Ishikawa (cell line): Measurements from ENCODE around the gene GPR12.

Source experiments
- CEBPB ChIP-seq: IDR thresholded peaks from 2 replicates; pipeline ENCODE4 v1.6.1; 2012
- CREB1 ChIP-seq: IDR thresholded peaks from 2 replicates; pipeline ENCODE4 v1.6.1; 2012; ENCODE audit warnings: low read depth
- EGR1 ChIP-seq: IDR thresholded peaks from 2 replicates; pipeline ENCODE4 v1.6.1; 2012
- EP300 ChIP-seq: IDR thresholded peaks from 2 replicates; pipeline ENCODE4 v1.6.1; 2012; ENCODE audit warnings: borderline replicate concordance
- FOXM1 ChIP-seq: IDR thresholded peaks from 2 replicates; pipeline ENCODE4 v1.6.1; 2012; ENCODE audit warnings: low read depth, borderline replicate concordance
- NFIC ChIP-seq: IDR thresholded peaks from 2 replicates; pipeline ENCODE4 v1.6.1; 2012
- RAD21 ChIP-seq: IDR thresholded peaks from 2 replicates; pipeline ENCODE4 v1.6.1; 2012; ENCODE audit warnings: low read depth
- TAF1 ChIP-seq: IDR thresholded peaks from 2 replicates; pipeline ENCODE4 v1.6.1; 2012; ENCODE audit warnings: low read depth, mild to moderate bottlenecking
- TCF12 ChIP-seq: IDR thresholded peaks from 2 replicates; pipeline ENCODE4 v1.6.1; 2012; ENCODE audit warnings: low read depth
- TEAD4 ChIP-seq: IDR thresholded peaks from 2 replicates; pipeline ENCODE4 v1.6.1; 2012
- YY1 ChIP-seq: IDR thresholded peaks from 2 replicates; pipeline ENCODE4 v1.6.1; 2012; ENCODE audit warnings: low read depth
- ZBTB7A ChIP-seq: IDR thresholded peaks from 2 replicates; pipeline ENCODE4 v1.6.1; 2012; ENCODE audit warnings: low read depth
- TF ChIP-seq, protein P1 (sequence below): IDR thresholded peaks from 2 replicates; pipeline ENCODE4 v1.6.1; 2012
- TF ChIP-seq, protein P2 (sequence below): IDR thresholded peaks from 2 replicates; pipeline ENCODE4 v1.6.1; 2012; ENCODE audit warnings: low read depth, mild to moderate bottlenecking
- TF ChIP-seq, protein P3 (sequence below): IDR thresholded peaks from 2 replicates; pipeline ENCODE4 v1.6.1; 2012

The GPR12 gene

DNA sequence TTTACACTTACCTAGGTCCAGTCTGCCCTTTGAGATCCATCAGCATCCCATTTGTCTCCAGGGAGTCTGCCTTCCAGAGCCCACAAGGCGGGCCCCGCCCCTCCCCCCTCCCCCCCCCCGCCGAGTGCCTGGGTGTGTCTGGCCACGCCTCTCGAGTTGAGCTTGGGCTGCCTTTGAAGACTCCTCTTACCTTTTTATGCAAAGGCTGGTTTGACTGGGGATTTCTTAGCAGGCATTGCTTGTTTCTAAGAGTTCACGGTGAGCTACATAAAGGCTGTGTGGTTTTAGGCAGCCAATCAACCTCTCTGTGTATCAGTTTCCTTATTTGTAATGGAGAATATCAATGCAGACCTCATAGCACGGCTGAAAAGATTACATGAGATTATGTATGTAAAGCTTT, 11.3 kb downstream of the GPR12 start:
- TF ChIP-seq, protein P1, sequence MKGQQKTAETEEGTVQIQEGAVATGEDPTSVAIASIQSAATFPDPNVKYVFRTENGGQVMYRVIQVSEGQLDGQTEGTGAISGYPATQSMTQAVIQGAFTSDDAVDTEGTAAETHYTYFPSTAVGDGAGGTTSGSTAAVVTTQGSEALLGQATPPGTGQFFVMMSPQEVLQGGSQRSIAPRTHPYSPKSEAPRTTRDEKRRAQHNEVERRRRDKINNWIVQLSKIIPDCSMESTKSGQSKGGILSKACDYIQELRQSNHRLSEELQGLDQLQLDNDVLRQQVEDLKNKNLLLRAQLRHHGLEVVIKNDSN: no peak
- TF ChIP-seq TCF12 (no peak), FOXM1 (no peak), ZBTB7A (no peak), YY1 (no peak), TEAD4 (no peak), CEBPB (no peak), EGR1 (no peak), CREB1 (no peak), TAF1 (no peak), EP300 (no peak), RAD21 (no peak), NFIC (no peak)
- TF ChIP-seq, protein P2, sequence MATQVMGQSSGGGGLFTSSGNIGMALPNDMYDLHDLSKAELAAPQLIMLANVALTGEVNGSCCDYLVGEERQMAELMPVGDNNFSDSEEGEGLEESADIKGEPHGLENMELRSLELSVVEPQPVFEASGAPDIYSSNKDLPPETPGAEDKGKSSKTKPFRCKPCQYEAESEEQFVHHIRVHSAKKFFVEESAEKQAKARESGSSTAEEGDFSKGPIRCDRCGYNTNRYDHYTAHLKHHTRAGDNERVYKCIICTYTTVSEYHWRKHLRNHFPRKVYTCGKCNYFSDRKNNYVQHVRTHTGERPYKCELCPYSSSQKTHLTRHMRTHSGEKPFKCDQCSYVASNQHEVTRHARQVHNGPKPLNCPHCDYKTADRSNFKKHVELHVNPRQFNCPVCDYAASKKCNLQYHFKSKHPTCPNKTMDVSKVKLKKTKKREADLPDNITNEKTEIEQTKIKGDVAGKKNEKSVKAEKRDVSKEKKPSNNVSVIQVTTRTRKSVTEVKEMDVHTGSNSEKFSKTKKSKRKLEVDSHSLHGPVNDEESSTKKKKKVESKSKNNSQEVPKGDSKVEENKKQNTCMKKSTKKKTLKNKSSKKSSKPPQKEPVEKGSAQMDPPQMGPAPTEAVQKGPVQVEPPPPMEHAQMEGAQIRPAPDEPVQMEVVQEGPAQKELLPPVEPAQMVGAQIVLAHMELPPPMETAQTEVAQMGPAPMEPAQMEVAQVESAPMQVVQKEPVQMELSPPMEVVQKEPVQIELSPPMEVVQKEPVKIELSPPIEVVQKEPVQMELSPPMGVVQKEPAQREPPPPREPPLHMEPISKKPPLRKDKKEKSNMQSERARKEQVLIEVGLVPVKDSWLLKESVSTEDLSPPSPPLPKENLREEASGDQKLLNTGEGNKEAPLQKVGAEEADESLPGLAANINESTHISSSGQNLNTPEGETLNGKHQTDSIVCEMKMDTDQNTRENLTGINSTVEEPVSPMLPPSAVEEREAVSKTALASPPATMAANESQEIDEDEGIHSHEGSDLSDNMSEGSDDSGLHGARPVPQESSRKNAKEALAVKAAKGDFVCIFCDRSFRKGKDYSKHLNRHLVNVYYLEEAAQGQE: no peak
- TF ChIP-seq, protein P3, sequence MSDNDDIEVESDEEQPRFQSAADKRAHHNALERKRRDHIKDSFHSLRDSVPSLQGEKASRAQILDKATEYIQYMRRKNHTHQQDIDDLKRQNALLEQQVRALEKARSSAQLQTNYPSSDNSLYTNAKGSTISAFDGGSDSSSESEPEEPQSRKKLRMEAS: no peak

DNA sequence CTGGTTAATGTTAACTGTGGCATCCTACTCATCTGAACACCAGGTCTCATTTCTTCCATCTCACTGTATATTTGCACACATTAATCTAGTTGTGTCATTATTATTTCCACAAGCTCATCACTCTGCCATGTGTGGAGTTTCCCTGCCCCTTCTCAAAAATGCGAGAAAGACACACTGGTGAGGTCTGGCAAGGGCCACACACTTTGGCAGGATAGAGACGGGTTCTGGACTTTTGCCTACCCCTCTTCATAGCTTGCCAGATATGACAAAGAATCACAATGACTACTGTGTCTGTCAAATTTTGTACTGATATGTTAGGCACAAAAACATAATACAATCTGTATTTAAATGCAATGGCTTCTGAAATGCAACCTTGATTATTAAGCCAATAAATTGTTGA, 12.9 kb downstream of the GPR12 start:
- TF ChIP-seq TEAD4 (no peak), NFIC (no peak), CEBPB (no peak), CREB1 (no peak), YY1 (no peak), FOXM1 (no peak), EGR1 (no peak), RAD21 (no peak), ZBTB7A (no peak)
- TF ChIP-seq, protein P1: no peak
- TF ChIP-seq, protein P2: no peak
- TF ChIP-seq, protein P3: no peak

- TF ChIP-seq EP300: no peak
Observed at GRCh38 chr13:26743971-26744370, 16.6 kb downstream of the GPR12 start.

DNA sequence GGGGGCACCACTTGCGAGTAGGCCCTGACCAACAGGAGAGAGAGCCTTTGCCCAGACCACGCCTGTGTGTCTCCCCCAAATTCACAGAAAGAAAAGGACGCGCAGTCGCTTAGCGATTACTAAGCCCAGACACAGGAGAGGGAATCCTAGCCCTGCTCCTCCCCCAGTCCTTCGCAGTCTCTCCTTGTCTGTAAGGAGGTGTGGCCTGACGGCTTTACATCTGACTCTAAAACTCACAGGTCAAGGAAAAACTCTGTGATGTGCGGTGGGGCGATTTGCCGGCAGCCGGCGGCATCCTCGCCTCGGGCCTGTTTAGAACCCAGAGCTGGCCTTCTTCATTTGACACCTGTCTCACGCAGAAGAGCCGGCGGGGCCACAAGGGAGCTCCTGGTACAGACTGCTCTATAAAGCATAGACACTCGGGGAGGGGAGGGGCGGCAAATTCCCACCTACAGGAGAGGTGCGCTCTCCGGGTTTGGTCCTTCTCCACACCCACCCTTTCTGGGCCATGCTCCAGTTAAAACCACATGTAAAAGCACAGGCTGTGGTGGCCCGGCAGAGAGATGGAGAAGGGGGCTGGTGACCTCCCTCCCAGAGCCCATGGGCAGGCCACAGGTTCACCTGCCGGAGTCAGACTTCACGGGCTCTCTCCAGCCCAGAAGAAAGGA, 17.8 kb downstream of the GPR12 start:
- TF ChIP-seq CEBPB: no peak
- TF ChIP-seq RAD21: no peak
- no peak for TF ChIP-seq NFIC
- no peak for TF ChIP-seq EGR1
- TF ChIP-seq TAF1: no peak
- no peak for TF ChIP-seq YY1

DNA sequence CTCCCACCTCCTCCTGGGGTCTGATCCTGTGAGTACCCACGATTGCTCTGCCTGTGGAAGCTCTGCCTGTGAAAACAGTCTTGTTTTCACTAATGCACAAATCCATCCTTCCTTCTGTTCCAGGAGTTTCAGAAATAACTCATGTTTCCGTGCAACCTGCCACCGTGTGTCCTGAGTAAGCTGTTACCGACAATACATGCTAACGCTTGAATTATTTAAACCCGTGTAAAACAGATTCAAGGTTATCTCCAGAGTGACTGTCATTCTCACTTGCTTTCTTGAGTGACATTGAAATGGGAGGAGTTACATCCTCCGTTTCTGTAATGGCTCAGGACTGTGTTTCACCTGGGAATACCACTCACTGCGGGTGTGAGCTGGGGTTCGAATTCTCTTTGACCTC, 24.9 kb downstream of the GPR12 start:
- TF ChIP-seq CREB1 (no peak), NFIC (no peak), TAF1 (no peak), EGR1 (no peak), EP300 (no peak), ZBTB7A (no peak), CEBPB (no peak), TEAD4 (no peak), TCF12 (no peak), YY1 (no peak), RAD21 (no peak), FOXM1 (no peak)
- TF ChIP-seq, protein P3: no peak
- TF ChIP-seq, protein P2: no peak
- TF ChIP-seq, protein P1: no peak
